GM12878 (cell line): ENCODE measurements around the gene GTPBP4.

ENCODE experiments used
- CEBPB ChIP-seq, 2 experiments: fragments of 150-350 bp in 1 of 2; IDR thresholded peaks; 2 replicates each; pipeline ENCODE4 v1.6.1; 2012 to 2014; ENCODE audit warnings: low read depth in 2 of 2, low read length in 2 of 2, borderline replicate concordance in 1 of 2, inconsistent platforms in 1 of 2
- FOXM1 ChIP-seq: IDR thresholded peaks from 2 replicates; pipeline ENCODE4 v1.6.1; 2012; ENCODE audit warnings: low read depth, mild to moderate bottlenecking, inconsistent platforms, low read length, moderate library complexity
- POLR2A ChIP-seq: IDR thresholded peaks from 2 replicates; pipeline ENCODE4 v1.6.1; 2011; ENCODE audit warnings: low read depth, mild to moderate bottlenecking, low read length
- TF ChIP-seq, protein P1 (sequence below): fragments of 450-650 bp; IDR thresholded peaks from 2 replicates; pipeline ENCODE4 v1.6.1; 2017; ENCODE audit warnings: mild to moderate bottlenecking, moderate library complexity
- TF ChIP-seq, protein P2 (sequence below): IDR thresholded peaks from 2 replicates; pipeline ENCODE4 v1.6.1; 2012; ENCODE audit warnings: low read length, inconsistent platforms
- TF ChIP-seq, protein P3 (sequence below), 3 experiments: IDR thresholded peaks in 2 of 3; conservative IDR thresholded peaks in 1 of 3; 2 replicates each; pipeline ENCODE4 v1.5.1; 2011; ENCODE audit warnings: low read depth in 3 of 3, low read length in 3 of 3, mild to moderate bottlenecking in 3 of 3, control low read depth in 2 of 3, moderate library complexity in 2 of 3, inconsistent platforms in 1 of 3, mixed read lengths in 1 of 3; ENCODE audit not compliant: control insufficient read depth in 2 of 3, insufficient read depth in 1 of 3; ENCODE audit errors: extremely low read depth in 1 of 3
- TF ChIP-seq, protein P4 (sequence below): fragments of 450-650 bp; IDR thresholded peaks from 2 replicates; pipeline ENCODE4 v1.6.1; 2016; ENCODE audit warnings: mild to moderate bottlenecking, moderate library complexity, borderline replicate concordance

DNA sequence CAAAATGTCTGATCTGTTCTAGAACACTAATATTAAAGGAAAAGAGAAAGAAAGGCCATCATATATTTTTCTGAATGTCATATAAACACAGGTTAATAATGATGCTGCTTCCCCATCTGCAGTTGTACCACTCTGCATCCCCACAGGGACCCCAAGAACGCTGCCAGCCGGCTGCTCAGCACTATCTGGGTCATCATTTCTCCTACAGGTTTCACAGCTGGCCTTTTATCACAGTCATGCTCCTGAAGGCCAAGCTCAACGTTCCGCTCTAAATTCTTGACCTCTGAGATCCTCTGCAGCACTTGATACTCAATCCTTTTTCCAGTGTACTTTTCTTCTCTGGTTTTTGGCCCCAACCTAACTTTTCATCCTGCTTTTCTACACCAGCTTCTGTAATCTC lies 55.9 kb downstream of the GTPBP4 start:
- TF ChIP-seq, protein P1, sequence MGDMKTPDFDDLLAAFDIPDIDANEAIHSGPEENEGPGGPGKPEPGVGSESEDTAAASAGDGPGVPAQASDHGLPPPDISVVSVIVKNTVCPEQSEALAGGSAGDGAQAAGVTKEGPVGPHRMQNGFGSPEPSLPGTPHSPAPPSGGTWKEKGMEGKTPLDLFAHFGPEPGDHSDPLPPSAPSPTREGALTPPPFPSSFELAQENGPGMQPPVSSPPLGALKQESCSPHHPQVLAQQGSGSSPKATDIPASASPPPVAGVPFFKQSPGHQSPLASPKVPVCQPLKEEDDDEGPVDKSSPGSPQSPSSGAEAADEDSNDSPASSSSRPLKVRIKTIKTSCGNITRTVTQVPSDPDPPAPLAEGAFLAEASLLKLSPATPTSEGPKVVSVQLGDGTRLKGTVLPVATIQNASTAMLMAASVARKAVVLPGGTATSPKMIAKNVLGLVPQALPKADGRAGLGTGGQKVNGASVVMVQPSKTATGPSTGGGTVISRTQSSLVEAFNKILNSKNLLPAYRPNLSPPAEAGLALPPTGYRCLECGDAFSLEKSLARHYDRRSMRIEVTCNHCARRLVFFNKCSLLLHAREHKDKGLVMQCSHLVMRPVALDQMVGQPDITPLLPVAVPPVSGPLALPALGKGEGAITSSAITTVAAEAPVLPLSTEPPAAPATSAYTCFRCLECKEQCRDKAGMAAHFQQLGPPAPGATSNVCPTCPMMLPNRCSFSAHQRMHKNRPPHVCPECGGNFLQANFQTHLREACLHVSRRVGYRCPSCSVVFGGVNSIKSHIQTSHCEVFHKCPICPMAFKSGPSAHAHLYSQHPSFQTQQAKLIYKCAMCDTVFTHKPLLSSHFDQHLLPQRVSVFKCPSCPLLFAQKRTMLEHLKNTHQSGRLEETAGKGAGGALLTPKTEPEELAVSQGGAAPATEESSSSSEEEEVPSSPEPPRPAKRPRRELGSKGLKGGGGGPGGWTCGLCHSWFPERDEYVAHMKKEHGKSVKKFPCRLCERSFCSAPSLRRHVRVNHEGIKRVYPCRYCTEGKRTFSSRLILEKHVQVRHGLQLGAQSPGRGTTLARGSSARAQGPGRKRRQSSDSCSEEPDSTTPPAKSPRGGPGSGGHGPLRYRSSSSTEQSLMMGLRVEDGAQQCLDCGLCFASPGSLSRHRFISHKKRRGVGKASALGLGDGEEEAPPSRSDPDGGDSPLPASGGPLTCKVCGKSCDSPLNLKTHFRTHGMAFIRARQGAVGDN: no peak
- TF ChIP-seq POLR2A (no peak), FOXM1 (no peak), CEBPB (IDR thresholded peaks at IDR 0.05; ENCODE audit: borderline replicate concordance in 1 of 2, low read depth in 2 of 2, low read length in 2 of 2) (no peak)
- TF ChIP-seq, protein P2, sequence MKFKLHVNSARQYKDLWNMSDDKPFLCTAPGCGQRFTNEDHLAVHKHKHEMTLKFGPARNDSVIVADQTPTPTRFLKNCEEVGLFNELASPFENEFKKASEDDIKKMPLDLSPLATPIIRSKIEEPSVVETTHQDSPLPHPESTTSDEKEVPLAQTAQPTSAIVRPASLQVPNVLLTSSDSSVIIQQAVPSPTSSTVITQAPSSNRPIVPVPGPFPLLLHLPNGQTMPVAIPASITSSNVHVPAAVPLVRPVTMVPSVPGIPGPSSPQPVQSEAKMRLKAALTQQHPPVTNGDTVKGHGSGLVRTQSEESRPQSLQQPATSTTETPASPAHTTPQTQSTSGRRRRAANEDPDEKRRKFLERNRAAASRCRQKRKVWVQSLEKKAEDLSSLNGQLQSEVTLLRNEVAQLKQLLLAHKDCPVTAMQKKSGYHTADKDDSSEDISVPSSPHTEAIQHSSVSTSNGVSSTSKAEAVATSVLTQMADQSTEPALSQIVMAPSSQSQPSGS: no peak
- TF ChIP-seq, protein P3, sequence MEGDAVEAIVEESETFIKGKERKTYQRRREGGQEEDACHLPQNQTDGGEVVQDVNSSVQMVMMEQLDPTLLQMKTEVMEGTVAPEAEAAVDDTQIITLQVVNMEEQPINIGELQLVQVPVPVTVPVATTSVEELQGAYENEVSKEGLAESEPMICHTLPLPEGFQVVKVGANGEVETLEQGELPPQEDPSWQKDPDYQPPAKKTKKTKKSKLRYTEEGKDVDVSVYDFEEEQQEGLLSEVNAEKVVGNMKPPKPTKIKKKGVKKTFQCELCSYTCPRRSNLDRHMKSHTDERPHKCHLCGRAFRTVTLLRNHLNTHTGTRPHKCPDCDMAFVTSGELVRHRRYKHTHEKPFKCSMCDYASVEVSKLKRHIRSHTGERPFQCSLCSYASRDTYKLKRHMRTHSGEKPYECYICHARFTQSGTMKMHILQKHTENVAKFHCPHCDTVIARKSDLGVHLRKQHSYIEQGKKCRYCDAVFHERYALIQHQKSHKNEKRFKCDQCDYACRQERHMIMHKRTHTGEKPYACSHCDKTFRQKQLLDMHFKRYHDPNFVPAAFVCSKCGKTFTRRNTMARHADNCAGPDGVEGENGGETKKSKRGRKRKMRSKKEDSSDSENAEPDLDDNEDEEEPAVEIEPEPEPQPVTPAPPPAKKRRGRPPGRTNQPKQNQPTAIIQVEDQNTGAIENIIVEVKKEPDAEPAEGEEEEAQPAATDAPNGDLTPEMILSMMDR (IDR thresholded peaks at IDR 0.05 in 2 of 3, conservative IDR thresholded peaks at IDR 0.05 in 1 of 3; ENCODE audit: control insufficient read depth in 2 of 3, extremely low read depth in 1 of 3, insufficient read depth in 1 of 3, low read depth in 3 of 3, low read length in 3 of 3): no peak
- TF ChIP-seq, protein P4, sequence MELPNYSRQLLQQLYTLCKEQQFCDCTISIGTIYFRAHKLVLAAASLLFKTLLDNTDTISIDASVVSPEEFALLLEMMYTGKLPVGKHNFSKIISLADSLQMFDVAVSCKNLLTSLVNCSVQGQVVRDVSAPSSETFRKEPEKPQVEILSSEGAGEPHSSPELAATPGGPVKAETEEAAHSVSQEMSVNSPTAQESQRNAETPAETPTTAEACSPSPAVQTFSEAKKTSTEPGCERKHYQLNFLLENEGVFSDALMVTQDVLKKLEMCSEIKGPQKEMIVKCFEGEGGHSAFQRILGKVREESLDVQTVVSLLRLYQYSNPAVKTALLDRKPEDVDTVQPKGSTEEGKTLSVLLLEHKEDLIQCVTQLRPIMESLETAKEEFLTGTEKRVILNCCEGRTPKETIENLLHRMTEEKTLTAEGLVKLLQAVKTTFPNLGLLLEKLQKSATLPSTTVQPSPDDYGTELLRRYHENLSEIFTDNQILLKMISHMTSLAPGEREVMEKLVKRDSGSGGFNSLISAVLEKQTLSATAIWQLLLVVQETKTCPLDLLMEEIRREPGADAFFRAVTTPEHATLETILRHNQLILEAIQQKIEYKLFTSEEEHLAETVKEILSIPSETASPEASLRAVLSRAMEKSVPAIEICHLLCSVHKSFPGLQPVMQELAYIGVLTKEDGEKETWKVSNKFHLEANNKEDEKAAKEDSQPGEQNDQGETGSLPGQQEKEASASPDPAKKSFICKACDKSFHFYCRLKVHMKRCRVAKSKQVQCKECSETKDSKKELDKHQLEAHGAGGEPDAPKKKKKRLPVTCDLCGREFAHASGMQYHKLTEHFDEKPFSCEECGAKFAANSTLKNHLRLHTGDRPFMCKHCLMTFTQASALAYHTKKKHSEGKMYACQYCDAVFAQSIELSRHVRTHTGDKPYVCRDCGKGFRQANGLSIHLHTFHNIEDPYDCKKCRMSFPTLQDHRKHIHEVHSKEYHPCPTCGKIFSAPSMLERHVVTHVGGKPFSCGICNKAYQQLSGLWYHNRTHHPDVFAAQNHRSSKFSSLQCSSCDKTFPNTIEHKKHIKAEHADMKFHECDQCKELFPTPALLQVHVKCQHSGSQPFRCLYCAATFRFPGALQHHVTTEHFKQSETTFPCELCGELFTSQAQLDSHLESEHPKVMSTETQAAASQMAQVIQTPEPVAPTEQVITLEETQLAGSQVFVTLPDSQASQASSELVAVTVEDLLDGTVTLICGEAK: no peak
